ENCODE data around the gene DSCAM. TPM values are rescaled to one million over a fixed set of nuclear protein-coding genes. Genes with fewer than 3 reads are reported as not detected.

DSCAM gene
- total and polyA plus RNA-seq, 8 donors = 0.37 TPM; not detected in 7

DNA sequence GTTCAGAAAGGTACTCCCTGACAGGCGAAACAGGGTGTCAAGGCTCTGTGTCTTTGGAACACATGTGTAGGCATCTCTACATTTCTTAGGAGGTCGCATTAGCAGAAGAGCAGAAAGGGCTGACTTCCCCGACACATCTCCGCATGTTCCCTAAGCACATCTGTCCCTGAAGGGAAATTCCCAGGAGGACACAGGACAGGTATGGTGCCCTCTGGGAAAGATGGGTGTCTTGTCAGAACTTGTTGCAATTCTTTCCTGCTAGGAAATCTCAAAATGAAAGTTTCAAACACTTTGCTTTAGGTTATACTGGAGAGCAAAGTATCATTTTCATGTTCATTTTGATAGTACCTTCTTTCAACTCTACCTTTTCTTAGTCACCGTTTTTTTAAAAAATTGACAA is 2.0 kb downstream of the DSCAM start:
- intact Hi-C loops (cut with DNase I; ENCODE audit: low total_unique reads) = no loop called here
- H3K36me3 ChIP-seq = no peaks in the 10 kb centered on the region
- H3K27me3 ChIP-seq = peaks cover 0 to 91% (median 54%) of the 10 kb centered on the region in 3 donors
- WGBS, 5 donors = 82 to 92% (median 85%) methylated on average over 5 of the region's 5 CpGs
- no peaks in the 10 kb centered on the region for H3K9me3 ChIP-seq
- TF ChIP-seq POLR2AphosphoS5 (IDR thresholded peaks at IDR 0.05) = no peak
- no peak for TF ChIP-seq POLR2A (IDR thresholded peaks at IDR 0.05)
- TF ChIP-seq, protein P1, sequence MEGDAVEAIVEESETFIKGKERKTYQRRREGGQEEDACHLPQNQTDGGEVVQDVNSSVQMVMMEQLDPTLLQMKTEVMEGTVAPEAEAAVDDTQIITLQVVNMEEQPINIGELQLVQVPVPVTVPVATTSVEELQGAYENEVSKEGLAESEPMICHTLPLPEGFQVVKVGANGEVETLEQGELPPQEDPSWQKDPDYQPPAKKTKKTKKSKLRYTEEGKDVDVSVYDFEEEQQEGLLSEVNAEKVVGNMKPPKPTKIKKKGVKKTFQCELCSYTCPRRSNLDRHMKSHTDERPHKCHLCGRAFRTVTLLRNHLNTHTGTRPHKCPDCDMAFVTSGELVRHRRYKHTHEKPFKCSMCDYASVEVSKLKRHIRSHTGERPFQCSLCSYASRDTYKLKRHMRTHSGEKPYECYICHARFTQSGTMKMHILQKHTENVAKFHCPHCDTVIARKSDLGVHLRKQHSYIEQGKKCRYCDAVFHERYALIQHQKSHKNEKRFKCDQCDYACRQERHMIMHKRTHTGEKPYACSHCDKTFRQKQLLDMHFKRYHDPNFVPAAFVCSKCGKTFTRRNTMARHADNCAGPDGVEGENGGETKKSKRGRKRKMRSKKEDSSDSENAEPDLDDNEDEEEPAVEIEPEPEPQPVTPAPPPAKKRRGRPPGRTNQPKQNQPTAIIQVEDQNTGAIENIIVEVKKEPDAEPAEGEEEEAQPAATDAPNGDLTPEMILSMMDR (IDR thresholded peaks at IDR 0.05) = no peak
- no peak for TF ChIP-seq EP300 (IDR thresholded peaks at IDR 0.05)
- DNase-seq = no peak
- H3K4me3 ChIP-seq = no peak overlapping the region
- H3K27ac ChIP-seq = no peak overlapping the region
- H3K4me1 ChIP-seq = peaks cover 0 to 25% (median 15%) of the 10 kb centered on the region in 4 donors

DNA sequence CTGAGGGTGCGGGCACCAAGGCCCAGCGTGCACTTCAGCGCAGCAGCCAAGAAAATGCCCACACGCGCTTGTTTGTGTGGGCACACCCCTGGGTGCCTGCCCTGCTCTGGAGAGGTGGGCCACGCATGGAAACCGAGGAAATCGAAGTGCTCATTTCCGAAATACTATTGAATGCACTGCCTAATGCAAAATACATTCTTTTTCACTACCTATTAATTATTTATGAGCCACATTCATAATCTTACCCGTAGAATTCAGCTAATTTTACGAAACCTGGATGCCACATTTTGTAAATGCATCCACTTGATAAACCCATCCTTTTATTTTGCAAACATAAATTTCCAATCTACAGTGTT is 4.8 kb downstream of the DSCAM start:
- H3K4me3 ChIP-seq = peak overlapping the region in 2 of 4 donors; percentile 29 to 40
- peaks cover 0 to 67% (median 37%) of the 10 kb centered on the region in 3 donors for H3K27me3 ChIP-seq
- WGBS, 5 donors = 32 to 43% (median 37%) methylated on average over 11 of the region's 11 CpGs
- intact Hi-C loops (cut with DNase I; ENCODE audit: low total_unique reads) = no loop called here
- H3K27ac ChIP-seq = no peak overlapping the region
- DNase-seq = no peak
- peaks cover 0 to 22% (median 15%) of the 10 kb centered on the region in 4 donors for H3K4me1 ChIP-seq
- TF ChIP-seq POLR2AphosphoS5 (IDR thresholded peaks at IDR 0.05) = no peak
- TF ChIP-seq, protein P1 (IDR thresholded peaks at IDR 0.05) = no peak
- TF ChIP-seq POLR2A (IDR thresholded peaks at IDR 0.05) = no peak
- TF ChIP-seq EP300 (IDR thresholded peaks at IDR 0.05) = no peak
- no peaks in the 10 kb centered on the region for H3K36me3 ChIP-seq
- H3K9me3 ChIP-seq = no peaks in the 10 kb centered on the region

DNA sequence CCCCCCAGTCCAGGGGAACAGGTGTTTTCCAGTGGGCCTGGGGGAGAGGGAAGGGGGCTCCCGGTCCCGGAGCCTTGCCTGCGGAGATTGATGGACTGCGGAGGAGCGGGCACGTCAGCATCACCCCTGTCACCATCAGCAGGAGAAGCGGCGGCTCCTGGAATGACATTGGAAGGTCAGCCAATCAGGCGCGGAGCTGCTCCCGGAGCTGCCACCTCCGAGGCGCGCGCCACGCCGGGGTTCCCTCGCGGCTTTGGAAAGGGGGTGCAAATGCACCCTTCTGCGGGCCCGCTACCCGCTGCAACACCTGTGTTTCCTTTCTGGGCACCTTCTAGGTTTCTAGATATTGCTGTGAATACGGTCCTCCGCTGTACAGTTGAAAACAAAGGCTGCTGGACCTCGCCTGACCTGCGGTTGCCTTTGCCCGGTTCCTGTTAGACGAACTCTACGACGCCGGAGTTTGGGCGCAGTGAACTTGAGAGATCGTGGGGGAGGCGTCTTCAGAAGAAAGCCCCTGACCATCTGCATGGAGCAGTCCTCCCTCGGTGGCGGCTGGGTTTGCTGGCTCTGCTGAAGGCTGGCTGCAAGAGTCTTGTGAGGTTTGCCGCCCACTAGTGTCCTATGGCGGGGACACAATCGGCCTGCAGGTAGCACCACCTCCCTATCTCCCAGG is 5.3 kb downstream of the DSCAM start:
- peak overlapping the region; percentile 28 to 40 (median 32) for H3K4me3 ChIP-seq
- H3K36me3 ChIP-seq = no peaks in the 10 kb centered on the region
- peaks cover 0 to 17% (median 10%) of the 10 kb centered on the region in 4 donors for H3K4me1 ChIP-seq
- WGBS, 5 donors = 0 to 3% (median 2%) methylated on average over 39 of the region's 39 CpGs
- intact Hi-C loops (cut with DNase I; ENCODE audit: low total_unique reads) = no loop called here
- peaks cover 0 to 67% (median 32%) of the 10 kb centered on the region in 3 donors for H3K27me3 ChIP-seq
- TF ChIP-seq, protein P1 (IDR thresholded peaks at IDR 0.05) = peak in 5 of 7 experiments; percentile 12 to 48 (median 26)
- TF ChIP-seq POLR2A (IDR thresholded peaks at IDR 0.05) = no peak
- H3K27ac ChIP-seq = no peak overlapping the region
- DNase-seq = peak; percentile 67 to 89
- no peaks in the 10 kb centered on the region for H3K9me3 ChIP-seq

DNA sequence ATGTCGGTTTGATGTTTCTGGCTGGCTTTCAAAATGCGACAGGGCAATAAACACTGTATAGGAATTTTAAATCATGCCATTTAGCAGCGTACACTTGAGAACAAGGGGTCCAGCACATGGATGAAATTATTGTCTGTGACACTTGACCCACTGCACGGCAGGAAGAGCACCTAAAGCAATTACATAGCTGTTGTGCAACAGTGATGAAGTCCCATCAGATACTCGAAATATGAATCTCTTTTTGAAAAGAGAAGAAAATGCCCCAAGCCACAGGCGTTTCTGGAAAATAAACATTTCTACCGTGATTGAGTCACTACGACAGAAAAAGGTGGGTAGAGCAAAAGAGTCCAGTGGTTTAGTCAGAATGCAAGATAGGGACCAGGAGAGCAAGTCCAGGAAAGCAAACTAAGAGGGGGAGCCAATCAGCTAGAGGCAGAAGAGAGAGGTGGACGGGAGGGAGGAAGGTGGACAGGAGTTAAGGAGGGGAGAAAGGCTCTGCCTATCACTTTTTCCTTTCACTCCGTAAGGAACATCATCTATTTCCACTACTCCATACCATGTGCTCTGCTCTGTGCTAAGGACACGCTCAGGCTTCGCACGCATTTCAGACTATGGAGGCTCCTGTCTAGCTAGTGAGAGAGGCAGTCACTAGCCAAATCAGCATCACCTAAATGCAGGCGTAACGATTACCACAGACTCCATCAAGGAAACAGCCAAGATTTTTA is 6.4 kb downstream of the DSCAM start:
- Histone ChIP-seq H3K4me3 (no peak overlapping the region), H3K27ac (no peak overlapping the region), H3K9me3 (no peaks in the 10 kb centered on the region), H3K36me3 (no peaks in the 10 kb centered on the region), H3K4me1 (peaks cover 0 to 12% (median 8%) of the 10 kb centered on the region in 4 donors), H3K27me3 (peaks cover 0 to 56% (median 25%) of the 10 kb centered on the region in 3 donors)
- TF ChIP-seq POLR2AphosphoS5 (IDR thresholded peaks at IDR 0.05) = no peak
- no peak for TF ChIP-seq EP300 (IDR thresholded peaks at IDR 0.05)
- TF ChIP-seq, protein P1 (IDR thresholded peaks at IDR 0.05) = no peak
- no peak for TF ChIP-seq POLR2A (IDR thresholded peaks at IDR 0.05)
- intact Hi-C loops (cut with DNase I; ENCODE audit: low total_unique reads) = no loop called here
- WGBS, 5 donors = 57 to 70% (median 65%) methylated on average over 15 of the region's 15 CpGs
- no peak for DNase-seq
